Mesodermal cell (in vitro differentiated cells): Measurements from ENCODE around the gene MBLAC1.

Experiments used
- H3K27ac ChIP-seq: 2 replicates; pipeline ENCODE4 v1.7.0; 2013; ENCODE audit warnings: mild to moderate bottlenecking, low read depth, low read length, moderate library complexity; ENCODE audit not compliant: severe bottlenecking
- H3K36me3 ChIP-seq: 2 replicates; pipeline ENCODE4 v1.7.1; 2013; ENCODE audit warnings: mild to moderate bottlenecking, low read length, moderate library complexity; ENCODE audit not compliant: control insufficient read depth, insufficient read depth
- H3K4me1 ChIP-seq: one replicate; pipeline ENCODE4 v1.7.1; 2013; ENCODE audit warnings: mild to moderate bottlenecking, low read length; ENCODE audit not compliant: insufficient read depth, control insufficient read depth, poor library complexity, severe bottlenecking
- H3K4me3 ChIP-seq: 2 replicates; pipeline ENCODE4 v1.7.0; 2013; ENCODE audit warnings: low read length, control low read depth, mild to moderate bottlenecking; ENCODE audit not compliant: insufficient read depth, poor library complexity, severe bottlenecking; ENCODE audit errors: extremely low read depth
- H3K9me3 ChIP-seq: 2 replicates; pipeline ENCODE4 v1.7.1; 2013; ENCODE audit warnings: mild to moderate bottlenecking, low read length, moderate library complexity; ENCODE audit not compliant: control insufficient read depth
- WGBS, 2 experiments: methylation state at CpG; one replicate each; pipeline ENCODE4 v1.1.5; 2013; ENCODE audit warnings: missing lambda C conversion rate in 2 of 2; ENCODE audit not compliant: insufficient coverage in 2 of 2; 5-methylcytosine and 5-hydroxymethylcytosine counted together

Gene MBLAC1

GRCh38 chr7:100109521-100110163 lies 17.1 kb upstream of the MBLAC1 start:
- Histone ChIP-seq H3K9me3 (no peaks in the 10 kb centered on the region), H3K36me3 (peaks cover 87% of the 10 kb centered on the region), H3K4me3 (no peak overlapping the region), H3K4me1 (peaks cover 8% of the 10 kb centered on the region), H3K27ac (no peak overlapping the region)
- WGBS, 2 experiments: 87 to 89% methylated on average over 11 of the region's 12 CpGs

- Histone ChIP-seq H3K9me3 (no peaks in the 10 kb centered on the region), H3K4me3 (no peak overlapping the region), H3K4me1 (peaks cover 8% of the 10 kb centered on the region), H3K36me3 (peaks cover 83% of the 10 kb centered on the region), H3K27ac (no peak overlapping the region)
- 95 to 96% methylated on average over 6 of the region's 7 CpGs for WGBS, 2 experiments
Observed at GRCh38 chr7:100111156-100111555, 15.6 kb upstream of the MBLAC1 start.

- no peaks in the 10 kb centered on the region for H3K9me3 ChIP-seq
- H3K27ac ChIP-seq: no peak overlapping the region
- 88 to 90% methylated on average over 5 to 10 of the region's 13 CpGs for WGBS, 2 experiments
- peaks cover 8% of the 10 kb centered on the region for H3K4me1 ChIP-seq
- H3K4me3 ChIP-seq: no peak overlapping the region
- H3K36me3 ChIP-seq: peaks cover 86% of the 10 kb centered on the region
Observed at GRCh38 chr7:100111914-100112313, 14.9 kb upstream of the MBLAC1 start.

GRCh38 chr7:100115026-100115425 lies 11.7 kb upstream of the MBLAC1 start:
- WGBS, 2 experiments: 91 to 95% methylated on average over 7 of the region's 7 CpGs
- Histone ChIP-seq H3K36me3 (peaks cover 60% of the 10 kb centered on the region), H3K4me1 (no peaks in the 10 kb centered on the region), H3K4me3 (no peak overlapping the region), H3K9me3 (no peaks in the 10 kb centered on the region), H3K27ac (no peak overlapping the region)

- H3K9me3 ChIP-seq: no peaks in the 10 kb centered on the region
- peaks cover 3% of the 10 kb centered on the region for H3K4me1 ChIP-seq
- WGBS, 2 experiments: 14 to 19% methylated on average over 15 of the region's 18 CpGs
- peaks cover 42% of the 10 kb centered on the region for H3K36me3 ChIP-seq
- peak overlapping the region; percentile 99 for H3K27ac ChIP-seq
- peak overlapping the region; percentile 93 for H3K4me3 ChIP-seq
Observed at GRCh38 chr7:100118388-100119071, 8.2 kb upstream of the MBLAC1 start.

- H3K4me1 ChIP-seq: peaks cover 3% of the 10 kb centered on the region
- 0% methylated on average over 20 to 28 of the region's 49 CpGs for WGBS, 2 experiments
- peak within 1 kb of the TSS; percentile 93 for H3K4me3 ChIP-seq
- peak within 1 kb of the TSS; percentile 99 for H3K27ac ChIP-seq
- H3K9me3 ChIP-seq: no peaks in the 10 kb centered on the region
- peaks cover 41% of the 10 kb centered on the region for H3K36me3 ChIP-seq
Observed at GRCh38 chr7:100119072-100119969, 7.4 kb upstream of the MBLAC1 start, which contains the start of the genes CNPY4 and TAF6. Gene CNPY4 (plus strand): TSS chr7:100119634. CDS start chr7:100119745, 111 bp downstream. Gene TAF6 (minus strand): TSS chr7:100119358. CDS start chr7:100114209, 5,149 bp downstream.

GRCh38 chr7:100119970-100120732 lies 6.6 kb upstream of the MBLAC1 start:
- Histone ChIP-seq H3K27ac (peak overlapping the region; percentile 99), H3K4me1 (peaks cover 3% of the 10 kb centered on the region), H3K4me3 (peak overlapping the region; percentile 93), H3K36me3 (peaks cover 45% of the 10 kb centered on the region), H3K9me3 (no peaks in the 10 kb centered on the region)
- WGBS, 2 experiments: 16 to 22% methylated on average over 13 to 16 of the region's 19 CpGs

GRCh38 chr7:100120733-100121036 lies 6.1 kb upstream of the MBLAC1 start:
- H3K27ac ChIP-seq: no peak overlapping the region
- peak overlapping the region; percentile 93 for H3K4me3 ChIP-seq
- H3K9me3 ChIP-seq: no peaks in the 10 kb centered on the region
- peaks cover 47% of the 10 kb centered on the region for H3K36me3 ChIP-seq
- 55 to 67% methylated on average over 1 of the region's 1 CpG for WGBS, 2 experiments
- peaks cover 3% of the 10 kb centered on the region for H3K4me1 ChIP-seq

GRCh38 chr7:100122067-100122466 lies 4.7 kb upstream of the MBLAC1 start:
- no peaks in the 10 kb centered on the region for H3K9me3 ChIP-seq
- 78 to 89% methylated on average over 10 to 12 of the region's 13 CpGs for WGBS, 2 experiments
- H3K36me3 ChIP-seq: peaks cover 35% of the 10 kb centered on the region
- peaks cover 3% of the 10 kb centered on the region for H3K4me1 ChIP-seq
- H3K4me3 ChIP-seq: no peak overlapping the region
- H3K27ac ChIP-seq: no peak overlapping the region

- Histone ChIP-seq H3K27ac (no peak overlapping the region), H3K4me3 (no peak overlapping the region), H3K4me1 (peaks cover 3% of the 10 kb centered on the region), H3K36me3 (peaks cover 33% of the 10 kb centered on the region), H3K9me3 (no peaks in the 10 kb centered on the region)
- whole genome bisulfite sequencing, 2 experiments: 88% methylated on average over 1 of the region's 1 CpG; no CpG with 5 or more reads in 1 of the 2 experiments
Observed at GRCh38 chr7:100122568-100122967, 4.2 kb upstream of the MBLAC1 start.
